Measurements from ENCODE around the gene POMT1. TPM values are rescaled to one million over a fixed set of nuclear protein-coding genes. Genes with fewer than 3 reads are reported as not detected.

The POMT1 gene
- total RNA-seq, 1 experiment from 2014 or later, result 34.1 TPM

DNA sequence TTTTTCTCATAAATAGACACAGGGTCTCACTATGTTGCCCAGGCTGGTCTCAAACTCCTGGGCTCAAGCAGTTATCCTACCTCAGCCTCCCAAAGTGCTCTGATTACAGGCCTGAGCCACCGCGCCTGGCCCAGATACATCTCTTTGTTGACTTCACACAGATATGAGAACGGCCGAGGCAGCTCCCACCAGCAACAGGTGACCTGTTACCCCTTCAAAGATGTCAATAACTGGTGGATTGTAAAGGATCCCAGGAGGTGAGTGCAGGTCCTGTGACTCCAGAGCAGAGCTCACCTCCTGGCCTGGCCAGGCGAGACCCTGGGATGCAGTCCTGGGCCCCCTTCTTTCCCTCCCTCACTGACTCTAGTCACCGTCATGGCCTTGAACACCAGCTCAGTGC lies 9.2 kb downstream of the POMT1 start:
- no peaks in the 10 kb centered on the region for H3K27me3 Mint-ChIP-seq (ENCODE audit: low read depth)
- no peak overlapping the region for H2AFZ ChIP-seq (ENCODE audit: low read length)
- H3K56ac ChIP-seq (ENCODE audit: insufficient read length, low read depth, low read length), result no peak overlapping the region
- no peaks in the 10 kb centered on the region for H3K4me1 Mint-ChIP-seq
- no peak for DNase-seq
- no peak overlapping the region for H2BK15ac ChIP-seq (ENCODE audit: low read depth, low read length)
- no peak overlapping the region for H3K4me3 Mint-ChIP-seq
- H2BK12ac ChIP-seq (ENCODE audit: insufficient read length, low read depth, low read length), result no peak overlapping the region
- H3K79me1 ChIP-seq (ENCODE audit: insufficient read depth, low read depth, low read length, poor library complexity, severe bottlenecking), result no peaks in the 10 kb centered on the region
- H3K23ac ChIP-seq (ENCODE audit: insufficient read length, low read depth, low read length), result no peak overlapping the region
- H3K14ac ChIP-seq (ENCODE audit: insufficient read depth, low read length), result no peak overlapping the region
- no peaks in the 10 kb centered on the region for H3K9me3 Mint-ChIP-seq
- H4K8ac ChIP-seq (replicated peaks; ENCODE audit: insufficient read length, low read depth, low read length), result no peak overlapping the region
- no peak overlapping the region for H3K9ac ChIP-seq (ENCODE audit: extremely low read depth, insufficient read length, low read length)
- no peak overlapping the region for H3K27ac ChIP-seq (ENCODE audit: insufficient read length, low read depth, low read length)
- H2BK120ac ChIP-seq (ENCODE audit: low read depth, low read length, poor library complexity, severe bottlenecking), result no peak overlapping the region
- no peak overlapping the region for H4K5ac ChIP-seq (ENCODE audit: insufficient read length, low read depth, low read length)
- H4K91ac ChIP-seq (ENCODE audit: insufficient read length, low read depth, low read length), result no peak overlapping the region
- no peak overlapping the region for H3T11ph ChIP-seq (ENCODE audit: low read length)
- no peak overlapping the region for H3K18ac ChIP-seq (ENCODE audit: insufficient read length, low read depth, low read length)
- TF ChIP-seq, protein P1, sequence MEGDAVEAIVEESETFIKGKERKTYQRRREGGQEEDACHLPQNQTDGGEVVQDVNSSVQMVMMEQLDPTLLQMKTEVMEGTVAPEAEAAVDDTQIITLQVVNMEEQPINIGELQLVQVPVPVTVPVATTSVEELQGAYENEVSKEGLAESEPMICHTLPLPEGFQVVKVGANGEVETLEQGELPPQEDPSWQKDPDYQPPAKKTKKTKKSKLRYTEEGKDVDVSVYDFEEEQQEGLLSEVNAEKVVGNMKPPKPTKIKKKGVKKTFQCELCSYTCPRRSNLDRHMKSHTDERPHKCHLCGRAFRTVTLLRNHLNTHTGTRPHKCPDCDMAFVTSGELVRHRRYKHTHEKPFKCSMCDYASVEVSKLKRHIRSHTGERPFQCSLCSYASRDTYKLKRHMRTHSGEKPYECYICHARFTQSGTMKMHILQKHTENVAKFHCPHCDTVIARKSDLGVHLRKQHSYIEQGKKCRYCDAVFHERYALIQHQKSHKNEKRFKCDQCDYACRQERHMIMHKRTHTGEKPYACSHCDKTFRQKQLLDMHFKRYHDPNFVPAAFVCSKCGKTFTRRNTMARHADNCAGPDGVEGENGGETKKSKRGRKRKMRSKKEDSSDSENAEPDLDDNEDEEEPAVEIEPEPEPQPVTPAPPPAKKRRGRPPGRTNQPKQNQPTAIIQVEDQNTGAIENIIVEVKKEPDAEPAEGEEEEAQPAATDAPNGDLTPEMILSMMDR (conservative IDR thresholded peaks at IDR 0.05), result no peak
- H3K36me3 Mint-ChIP-seq (ENCODE audit: insufficient read depth in 1 of 3, low read depth in 3 of 3), result peaks cover 9 to 68% (median 31%) of the 10 kb centered on the region in 3 experiments
- no peak overlapping the region for H3K4me2 ChIP-seq (ENCODE audit: insufficient read depth, insufficient read length, low read length)
- no peaks in the 10 kb centered on the region for H3K9me3 ChIP-seq (ENCODE audit: control insufficient read depth, low read depth, low read length)
- H3K4ac ChIP-seq (ENCODE audit: low read depth, low read length), result no peak overlapping the region
- H3K23me2 ChIP-seq (ENCODE audit: insufficient read length, low read depth, low read length, poor library complexity, severe bottlenecking), result no peaks in the 10 kb centered on the region
- no peak overlapping the region for H3K27ac Mint-ChIP-seq
- no peak overlapping the region for H2BK20ac ChIP-seq (ENCODE audit: low read depth, low read length, poor library complexity, severe bottlenecking)
- no peaks in the 10 kb centered on the region for H3K79me2 ChIP-seq (ENCODE audit: insufficient read depth, low read length)
- H2AK5ac ChIP-seq (ENCODE audit: insufficient read length, low read length), result no peak overlapping the region
- no peaks in the 10 kb centered on the region for H3K27me3 ChIP-seq (ENCODE audit: insufficient read depth, low read length)
- H2BK5ac ChIP-seq (ENCODE audit: insufficient read length, low read length), result no peak overlapping the region
- H3K4me1 ChIP-seq (ENCODE audit: insufficient read depth, low read length), result no peaks in the 10 kb centered on the region
- WGBS (ENCODE audit: extremely low coverage, insufficient read length, low lambda C conversion rate), result no CpG with 5 or more reads among the region's 6 CpGs
- H4K20me1 ChIP-seq (ENCODE audit: control insufficient read depth, insufficient read depth, insufficient read length), result no peaks in the 10 kb centered on the region

Data from H9 (cell line).